ENCODE results near the gene OGDH.

GRCh38 chr7:44621750-44622103 lies 15.3 kb downstream of the OGDH start:
- no peak for TF ChIP-seq EZH2phosphoT487 (IDR thresholded peaks at IDR 0.05; ENCODE audit: insufficient read depth, low read depth)
- TF ChIP-seq EZH2 (IDR thresholded peaks at IDR 0.05; ENCODE audit: insufficient read depth, poor library complexity, severe bottlenecking), result no peak
